WERI-Rb-1 (cell line): ENCODE measurements around the gene ARPC5.

Experiments used
- DNase-seq: peaks from one replicate; pipeline ENCODE4 v3.0.0-alpha.2; 2020
- H3K27ac ChIP-seq: fragments of 250-450 bp; sonication (Bioruptor Pico); 2 replicates; pipeline ENCODE4 v1.5.1; 2020; ENCODE audit warnings: mild to moderate bottlenecking, moderate library complexity
- H3K27me3 ChIP-seq: fragments of 250-450 bp; sonication (Bioruptor Pico); 2 replicates; pipeline ENCODE4 v1.5.1; 2021; ENCODE audit warnings: mild to moderate bottlenecking, low read depth, moderate library complexity; ENCODE audit not compliant: insufficient read depth, severe bottlenecking
- H3K36me3 ChIP-seq: fragments of 250-450 bp; sonication (Bioruptor Pico); 2 replicates; pipeline ENCODE4 v1.5.1; 2020; ENCODE audit warnings: mild to moderate bottlenecking, moderate library complexity
- H3K4me3 ChIP-seq: 2 replicates; pipeline ENCODE4 v1.5.1; 2011; ENCODE audit warnings: low read depth, mild to moderate bottlenecking, control low read depth, low read length
- H3K9me3 ChIP-seq: fragments of 250-450 bp; sonication (Bioruptor Pico); 2 replicates; pipeline ENCODE4 v1.5.1; 2021; ENCODE audit warnings: mild to moderate bottlenecking, moderate library complexity; ENCODE audit not compliant: severe bottlenecking
- CTCF ChIP-seq: IDR thresholded peaks from 2 replicates; pipeline ENCODE4 v1.5.1; 2011; ENCODE audit warnings: low read depth, mild to moderate bottlenecking, control low read depth, inconsistent platforms, low read length

Gene ARPC5

GRCh38 chr1:183640193-183640592 is 4.6 kb upstream of the ARPC5 start:
- Histone ChIP-seq H3K9me3 (no peaks in the 10 kb centered on the region), H3K4me3 (no peak overlapping the region), H3K36me3 (no peaks in the 10 kb centered on the region), H3K27me3 (no peaks in the 10 kb centered on the region), H3K27ac (no peak overlapping the region)
- no peak for DNase-seq
- no peak for TF ChIP-seq CTCF

- Histone ChIP-seq H3K36me3 (no peaks in the 10 kb centered on the region), H3K27ac (no peak overlapping the region), H3K27me3 (no peaks in the 10 kb centered on the region), H3K9me3 (no peaks in the 10 kb centered on the region), H3K4me3 (no peak overlapping the region)
- no peak for TF ChIP-seq CTCF
- DNase-seq = no peak
These were observed 3.2 kb upstream of the ARPC5 start for GRCh38 chr1:183638649-183639387.

- Histone ChIP-seq H3K27me3 (no peaks in the 10 kb centered on the region), H3K36me3 (no peaks in the 10 kb centered on the region), H3K9me3 (no peaks in the 10 kb centered on the region), H3K4me3 (no peak overlapping the region), H3K27ac (no peak overlapping the region)
- no peak for TF ChIP-seq CTCF
- no peak for DNase-seq
These were observed 1.2 kb upstream of the ARPC5 start for GRCh38 chr1:183636783-183637182.

- Histone ChIP-seq H3K27ac (no peak overlapping the region), H3K9me3 (no peaks in the 10 kb centered on the region), H3K36me3 (no peaks in the 10 kb centered on the region), H3K4me3 (peak overlapping the region; percentile 63), H3K27me3 (no peaks in the 10 kb centered on the region)
- no peak for DNase-seq
- no peak for TF ChIP-seq CTCF
These were observed 725 bp upstream of the ARPC5 start for GRCh38 chr1:183636334-183636682.

- Histone ChIP-seq H3K27me3 (no peaks in the 10 kb centered on the region), H3K27ac (peak overlapping the region; percentile 79), H3K36me3 (peaks cover 5% of the 10 kb centered on the region), H3K4me3 (peak overlapping the region; percentile 63), H3K9me3 (no peaks in the 10 kb centered on the region)
- TF ChIP-seq CTCF = no peak
- DNase-seq = no peak
These were observed 431 bp downstream of the ARPC5 start for GRCh38 chr1:183635099-183635605.
